Spleen (tissue), 11 donors: ENCODE results near the gene PLEKHG3. TPM values are rescaled to one million over a fixed set of nuclear protein-coding genes. Genes with fewer than 3 reads are reported as not detected.
A peak's percentile ranks its signal among the peaks of the same experiment; 100 is the strongest.

Experiments
- DNase-seq: peaks from one replicate; pipeline ENCODE4 v3.0.0-alpha.2; 2020
- H3K27ac ChIP-seq, 8 donors: fragments of 200-600 bp; sonication (generic) in 7 of 8; 1 replicate in 4 of 8; 2 replicates in 4 of 8; pipeline versions ENCODE4 v1.5.0 to v1.8.0; 2016 to 2021; ENCODE audit warnings: inconsistent platforms in 4 of 8, mild to moderate bottlenecking in 4 of 8, moderate library complexity in 1 of 8
- H3K27me3 ChIP-seq, 7 donors: fragments of 200-600 bp; sonication (generic) in 6 of 7; replicated peaks in 1 of 7; 1 replicate in 4 of 7; 2 replicates in 3 of 7; pipeline versions ENCODE4 v1.5.0 to v1.8.0; 2016 to 2021; ENCODE audit warnings: inconsistent platforms in 3 of 7, mild to moderate bottlenecking in 1 of 7
- H3K36me3 ChIP-seq, 6 donors: fragments of 200-600 bp; sonication (generic) in 5 of 6; 1 replicate in 4 of 6; 2 replicates in 2 of 6; pipeline versions ENCODE4 v1.5.0 to v1.8.0; 2016 to 2021; ENCODE audit warnings: inconsistent platforms in 2 of 6
- H3K4me1 ChIP-seq, 6 donors: fragments of 200-600 bp; sonication (generic) in 5 of 6; 1 replicate in 3 of 6; 2 replicates in 3 of 6; pipeline versions ENCODE4 v1.5.0 to v1.8.0; 2016 to 2021; ENCODE audit warnings: inconsistent platforms in 3 of 6
- H3K4me3 ChIP-seq, 8 donors: fragments of 200-600 bp; sonication (generic) in 7 of 8; 1 replicate in 4 of 8; 2 replicates in 4 of 8; pipeline versions ENCODE4 v1.5.0 to v1.8.0; 2016 to 2021; ENCODE audit warnings: inconsistent platforms in 4 of 8, mild to moderate bottlenecking in 4 of 8, moderate library complexity in 2 of 8
- H3K9me3 ChIP-seq, 8 donors: fragments of 200-600 bp; sonication (generic) in 7 of 8; 1 replicate in 4 of 8; 2 replicates in 4 of 8; pipeline versions ENCODE4 v1.5.0 to v1.8.0; 2016 to 2021; ENCODE audit warnings: inconsistent platforms in 4 of 8
- POLR2A ChIP-seq, 3 donors: fragments of 450-650 bp; IDR thresholded peaks; one replicate each; pipeline ENCODE4 v1.5.1; 2017; ENCODE audit warnings: antibody characterized with exemption in 3 of 3, mild to moderate bottlenecking in 1 of 3
- POLR2AphosphoS5 ChIP-seq, 3 donors: sonication (generic); formaldehyde crosslinking; IDR thresholded peaks; one replicate each; pipeline ENCODE4 v1.5.1; 2017; ENCODE audit warnings: antibody characterized with exemption in 3 of 3
- WGBS, 5 donors: extraction: QIAGEN DNeasy Blood & Tissue Kit in 3 of 5; methylation state at CpG; one replicate each; pipeline versions ENCODE4 v1.1.5 to v1.1.7; 2013 to 2018; 5-methylcytosine and 5-hydroxymethylcytosine counted together
- intact Hi-C: fragments of 100-400 bp; cut with DNase I; formaldehyde crosslinking; loops from one replicate; pipeline ENCODE4 v1.15.0; 2023; ENCODE audit warnings: low total_unique reads
- polyA plus RNA-seq, 3 donors: library from polyadenylated mRNA; stranded (reverse); fragments of 200-250 nt; gene quantifications; one replicate each; pipeline ENCODE4 v1.2.1, GENCODE V29; 2013
- total RNA-seq, 7 donors: library from RNA; depleted of rRNA in 3 of 7; stranded (reverse); fragments of >200 nt in 3 of 7; fragmentation: NEBNext Ultra II Directional in 4 of 7; extraction: Animal tissue kit (Norgen Biotek cat#: 25700) in 4 of 7; gene quantifications; one replicate each; pipeline versions ENCODE4 v1.1.0 to v1.2.1, GENCODE V29; 2016 to 2021
- TF ChIP-seq, protein P1 (sequence below), 11 experiments: fragments of 200-600 bp in 7 of 11; fragments of 450-650 bp in 4 of 11; sonication (generic) in 4 of 11; IDR thresholded peaks in 8 of 11; conservative IDR thresholded peaks in 3 of 11; 1 replicate in 7 of 11; 2 replicates in 4 of 11; pipeline versions ENCODE4 v1.4.0 to v1.8.0; 2016 to 2021; ENCODE audit warnings: antibody characterized with exemption in 11 of 11, inconsistent platforms in 4 of 11, mild to moderate bottlenecking in 1 of 11
- donor health status: healthy with polysubstance abuse.
- donor health status: DM: no; HTN: no; CAD: no; lungs with moderate emphysema.
- donor health status: DM: no; HTN: no; CAD: no.
- donor health status: Bipolar disorder and iron deficiency.
- donor health status: healthy.
- donor health status: DM: no; HTN: no; CAD: no.
- donor health status: DM: yes; HTN: yes; CAD: no.

PLEKHG3 gene
- total and polyA plus RNA-seq, 10 donors, result 4.5 to 77.7 (median 45.4) TPM

DNA sequence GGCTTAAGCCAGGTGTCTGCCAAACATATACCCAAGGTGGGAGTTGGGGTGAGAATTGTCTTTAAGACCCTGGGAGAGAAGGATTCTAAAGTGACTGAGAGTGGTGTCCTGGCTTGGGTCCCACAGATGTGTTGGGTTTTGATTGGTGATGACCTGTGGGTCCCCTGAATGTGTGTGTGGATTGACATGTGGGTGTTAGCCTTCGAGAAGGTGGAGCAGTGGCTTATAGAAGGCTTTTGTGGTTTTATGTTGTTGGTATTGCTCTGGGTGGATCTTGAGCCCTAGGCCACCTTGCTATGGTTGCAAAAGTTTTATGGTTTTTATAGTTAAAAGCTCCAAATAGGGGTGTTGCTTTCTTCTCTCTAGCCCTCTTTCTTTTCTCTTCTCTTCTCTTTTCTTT is 29.7 kb downstream of the PLEKHG3 start:
- peak overlapping the region in 5 of 8 donors; percentile 5 to 51 (median 36) for H3K27ac ChIP-seq
- 50 to 81% (median 64%) methylated on average over 1 of the region's 1 CpG for WGBS, 5 donors
- TF ChIP-seq POLR2A (IDR thresholded peaks at IDR 0.05), result no peak
- TF ChIP-seq POLR2AphosphoS5 (IDR thresholded peaks at IDR 0.05), result no peak
- TF ChIP-seq, protein P1, sequence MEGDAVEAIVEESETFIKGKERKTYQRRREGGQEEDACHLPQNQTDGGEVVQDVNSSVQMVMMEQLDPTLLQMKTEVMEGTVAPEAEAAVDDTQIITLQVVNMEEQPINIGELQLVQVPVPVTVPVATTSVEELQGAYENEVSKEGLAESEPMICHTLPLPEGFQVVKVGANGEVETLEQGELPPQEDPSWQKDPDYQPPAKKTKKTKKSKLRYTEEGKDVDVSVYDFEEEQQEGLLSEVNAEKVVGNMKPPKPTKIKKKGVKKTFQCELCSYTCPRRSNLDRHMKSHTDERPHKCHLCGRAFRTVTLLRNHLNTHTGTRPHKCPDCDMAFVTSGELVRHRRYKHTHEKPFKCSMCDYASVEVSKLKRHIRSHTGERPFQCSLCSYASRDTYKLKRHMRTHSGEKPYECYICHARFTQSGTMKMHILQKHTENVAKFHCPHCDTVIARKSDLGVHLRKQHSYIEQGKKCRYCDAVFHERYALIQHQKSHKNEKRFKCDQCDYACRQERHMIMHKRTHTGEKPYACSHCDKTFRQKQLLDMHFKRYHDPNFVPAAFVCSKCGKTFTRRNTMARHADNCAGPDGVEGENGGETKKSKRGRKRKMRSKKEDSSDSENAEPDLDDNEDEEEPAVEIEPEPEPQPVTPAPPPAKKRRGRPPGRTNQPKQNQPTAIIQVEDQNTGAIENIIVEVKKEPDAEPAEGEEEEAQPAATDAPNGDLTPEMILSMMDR (IDR thresholded peaks at IDR 0.05 in 8 of 11, conservative IDR thresholded peaks at IDR 0.05 in 3 of 11), result no peak
- DNase-seq, result no peak
- intact Hi-C loops, result no loop called here
- no peaks in the 10 kb centered on the region for H3K27me3 ChIP-seq
- no peak overlapping the region for H3K4me3 ChIP-seq
- peaks cover 7 to 34% (median 11%) of the 10 kb centered on the region in 6 donors for H3K4me1 ChIP-seq
- H3K36me3 ChIP-seq, result peaks cover 0 to 92% (median 45%) of the 10 kb centered on the region in 6 donors
- no peaks in the 10 kb centered on the region for H3K9me3 ChIP-seq

DNA sequence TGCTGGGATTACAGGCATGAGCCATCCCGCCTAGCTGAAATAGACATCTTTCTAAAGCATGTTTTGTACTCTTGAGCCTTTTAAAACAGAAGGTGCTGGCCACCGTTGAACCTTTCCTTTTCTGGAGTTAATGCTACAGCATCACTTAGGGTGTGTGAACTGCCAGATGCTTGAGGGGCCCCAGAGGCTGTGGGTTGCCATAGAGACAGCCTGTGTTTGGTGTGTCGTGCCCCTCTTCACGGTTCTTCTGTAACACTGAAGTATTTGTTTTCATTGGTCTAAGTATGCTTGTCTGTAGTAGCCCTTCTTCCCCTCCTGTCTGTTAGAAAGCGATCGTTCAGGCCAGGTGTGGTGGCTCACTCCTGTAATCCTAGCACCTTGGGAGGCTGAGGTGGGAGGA is 30.8 kb downstream of the PLEKHG3 start:
- DNase-seq, result no peak
- 77 to 96% (median 82%) methylated on average over 6 of the region's 6 CpGs for WGBS, 5 donors
- Histone ChIP-seq H3K4me3 (no peak overlapping the region), H3K27me3 (no peaks in the 10 kb centered on the region), H3K4me1 (peaks cover 7 to 24% (median 11%) of the 10 kb centered on the region in 6 donors), H3K9me3 (no peaks in the 10 kb centered on the region), H3K27ac (peak overlapping the region in 3 of 8 donors; percentile 5 to 51 (median 36)), H3K36me3 (peaks cover 0 to 92% (median 49%) of the 10 kb centered on the region in 6 donors)
- intact Hi-C loops, result no loop called here
- TF ChIP-seq, protein P1 (IDR thresholded peaks at IDR 0.05 in 8 of 11, conservative IDR thresholded peaks at IDR 0.05 in 3 of 11), result no peak

DNA sequence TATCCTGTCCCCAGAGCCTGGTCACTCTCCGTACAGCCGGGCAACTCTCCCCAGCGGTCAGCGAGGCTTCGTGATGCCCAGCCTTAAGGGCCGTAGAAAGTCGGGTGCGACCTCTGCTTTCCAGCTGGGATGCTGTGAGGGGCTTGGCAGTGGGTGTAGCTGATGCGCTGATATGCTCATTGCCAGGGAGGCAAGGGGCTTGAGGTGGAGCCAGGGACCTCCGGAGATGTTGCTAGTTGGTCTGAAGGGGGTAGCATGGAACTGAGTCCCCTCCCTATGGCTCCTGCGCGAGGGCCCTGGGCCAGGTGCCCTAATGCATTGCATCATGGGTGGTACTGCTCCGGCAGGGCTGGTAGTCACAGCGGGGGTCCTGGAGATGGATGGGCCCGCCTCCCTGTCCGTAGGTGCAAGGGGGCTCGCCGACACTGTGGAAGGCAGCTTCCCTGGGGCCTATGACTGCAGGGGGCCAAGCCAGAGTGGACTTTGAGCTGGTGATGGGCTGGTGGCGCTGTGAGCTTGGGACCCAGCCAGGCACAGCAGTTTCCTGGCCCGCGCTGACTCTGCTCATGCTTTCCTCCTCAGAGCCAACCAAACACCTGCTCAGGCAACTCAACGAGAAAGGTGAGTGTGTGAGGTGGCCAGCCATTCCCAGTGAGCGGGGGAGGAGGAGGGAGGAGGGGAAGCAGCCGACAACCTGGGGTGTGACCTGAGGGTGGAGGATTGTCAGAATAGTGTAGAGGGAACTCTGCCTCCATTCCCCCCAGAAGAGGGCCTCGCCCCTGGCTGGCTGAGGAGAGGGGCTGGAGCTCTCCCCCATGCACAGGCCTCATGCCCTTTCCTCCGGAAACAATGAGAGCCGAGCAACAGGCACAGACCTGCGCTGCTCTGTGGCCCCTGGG is 32.3 kb downstream of the PLEKHG3 start:
- WGBS, 5 donors, result 87 to 92% (median 90%) methylated on average over 23 to 28 of the region's 28 CpGs
- H3K27ac ChIP-seq, result peak overlapping the region in 2 of 8 donors; percentile 26 to 33

More for the DNA sequence above, 32.3 kb downstream of the PLEKHG3 start:
- no peak overlapping the region for H3K4me3 ChIP-seq
- peaks cover 0 to 92% (median 51%) of the 10 kb centered on the region in 6 donors for H3K36me3 ChIP-seq
- intact Hi-C loops, result no loop called here
- DNase-seq, result peak; percentile 64
- peak in 1 of 3 donors; percentile 0 for TF ChIP-seq POLR2AphosphoS5 (IDR thresholded peaks at IDR 0.05)
- TF ChIP-seq, protein P1 (IDR thresholded peaks at IDR 0.05 in 8 of 11, conservative IDR thresholded peaks at IDR 0.05 in 3 of 11), result no peak
- H3K4me1 ChIP-seq, result peaks cover 7 to 22% (median 11%) of the 10 kb centered on the region in 6 donors
- H3K9me3 ChIP-seq, result no peaks in the 10 kb centered on the region
- no peaks in the 10 kb centered on the region for H3K27me3 ChIP-seq
